SK-N-SH (cell line): ENCODE measurements around the gene SLC6A9. TPM values are rescaled to one million over a fixed set of nuclear protein-coding genes. Genes with fewer than 3 reads are reported as not detected.

Experiments used
- CTCF ChIA-PET: fragments of 300-600, 350-600 bp; formaldehyde crosslinking; extraction: SDS; loops from one replicate; lab custom pipeline; 2021; lab: Yijun Ruan, JAX
- POLR2A ChIA-PET: fragments of 350-600 bp; sonication (Branson Sonifier 250); formaldehyde crosslinking; extraction: SDS; loops from one replicate; lab custom pipeline; 2020; ENCODE audit warnings: antibody characterized with exemption, inconsistent platforms; lab: Yijun Ruan, JAX
- DNase-seq: peaks from one replicate; pipeline ENCODE4 v3.0.0; 2012
- H2AFZ ChIP-seq: fragments of 200-600 bp; sonication (generic); 2 replicates; pipeline ENCODE4 v1.8.1; 2016; ENCODE audit warnings: antibody characterized with exemption, mild to moderate bottlenecking, low read depth
- H3F3A ChIP-seq: fragments of 200-600 bp; sonication (generic); replicated peaks from 2 replicates; pipeline ENCODE3; 2016; ENCODE audit warnings: antibody characterized with exemption, mild to moderate bottlenecking; ENCODE audit not compliant: insufficient read depth
- H3K27ac ChIP-seq, 2 experiments: fragments of 200-500 bp in 1 of 2; fragments of 200-600 bp in 1 of 2; sonication (Bioruptor generic) in 1 of 2; sonication (generic), shearing (Covaris generic) in 1 of 2; 2 replicates each; pipeline versions ENCODE4 v1.5.1 to v1.6.1; 2014 to 2016; ENCODE audit warnings: low read depth in 2 of 2, inconsistent platforms in 1 of 2, low read length in 1 of 2, mild to moderate bottlenecking in 1 of 2, mixed read lengths in 1 of 2
- H3K27me3 ChIP-seq: fragments of 200-600 bp; sonication (generic), shearing (Covaris generic); 2 replicates; pipeline ENCODE4 v1.6.1; 2016; ENCODE audit warnings: mixed run types; ENCODE audit not compliant: insufficient read depth
- H3K36me3 ChIP-seq, 2 experiments: fragments of 200-500 bp in 1 of 2; fragments of 200-600 bp in 1 of 2; sonication (Bioruptor generic) in 1 of 2; sonication (generic) in 1 of 2; replicated peaks in 1 of 2; 2 replicates each; pipeline versions ENCODE3 to v1.5.1; 2014 to 2016; ENCODE audit warnings: low read length in 1 of 2, mild to moderate bottlenecking in 1 of 2; ENCODE audit not compliant: insufficient read depth in 2 of 2, control insufficient read depth in 1 of 2
- H3K4me1 ChIP-seq, 2 experiments: fragments of 200-500 bp in 1 of 2; fragments of 200-600 bp in 1 of 2; sonication (Bioruptor generic) in 1 of 2; sonication (generic), shearing (Covaris generic) in 1 of 2; 2 replicates each; pipeline versions ENCODE4 v1.5.1 to v1.6.1; 2014 to 2016; ENCODE audit warnings: low read depth in 1 of 2, low read length in 1 of 2, mixed run types in 1 of 2; ENCODE audit not compliant: insufficient read depth in 2 of 2, control insufficient read depth in 1 of 2
- H3K4me2 ChIP-seq: fragments of 200-600 bp; sonication (generic), shearing (Covaris generic); 2 replicates; pipeline ENCODE4 v1.6.1; 2017; ENCODE audit warnings: mixed run types
- H3K4me3 ChIP-seq, 2 experiments: fragments of 200-500 bp in 1 of 2; fragments of 200-600 bp in 1 of 2; sonication (Bioruptor generic) in 1 of 2; sonication (generic), shearing (Covaris generic) in 1 of 2; 2 replicates each; pipeline versions ENCODE4 v1.5.1 to v1.8.1; 2014 to 2016; ENCODE audit warnings: low read depth in 2 of 2, inconsistent platforms in 1 of 2, low read length in 1 of 2, mild to moderate bottlenecking in 1 of 2, mixed read lengths in 1 of 2, moderate library complexity in 1 of 2
- H3K79me2 ChIP-seq: fragments of 200-600 bp; sonication (generic); 2 replicates; pipeline ENCODE4 v1.8.1; 2017; ENCODE audit warnings: mild to moderate bottlenecking; ENCODE audit not compliant: insufficient read depth
- H3K9ac ChIP-seq: fragments of 200-600 bp; sonication (generic); 2 replicates; pipeline ENCODE4 v1.6.1; 2017; ENCODE audit warnings: mixed run types
- H3K9me2 ChIP-seq: fragments of 200-600 bp; sonication (generic); 2 replicates; pipeline ENCODE4 v1.6.1; 2017; ENCODE audit warnings: mixed run types
- H3K9me3 ChIP-seq: fragments of 200-600 bp; sonication (generic); 2 replicates; pipeline ENCODE4 v1.6.1; 2017; ENCODE audit warnings: mixed run types, mild to moderate bottlenecking, moderate library complexity
- H4K20me1 ChIP-seq: fragments of 200-600 bp; sonication (generic); 2 replicates; pipeline ENCODE4 v1.6.1; 2017; ENCODE audit warnings: mild to moderate bottlenecking, mixed run types; ENCODE audit not compliant: insufficient read depth
- CHD2 ChIP-seq: fragments of 150-350 bp; IDR thresholded peaks from 2 replicates; pipeline ENCODE4 v1.6.1; 2018; ENCODE audit warnings: low read length; ENCODE audit not compliant: partially characterized antibody
- ELF1 ChIP-seq: IDR thresholded peaks from 2 replicates; pipeline ENCODE4 v1.4.0; 2012
- EP300 ChIP-seq, 2 experiments: IDR thresholded peaks; 2 replicates each; pipeline versions ENCODE4 v1.4.0 to v1.6.1; 2012; ENCODE audit warnings: borderline replicate concordance in 1 of 2, low read depth in 1 of 2, low read length in 1 of 2
- FOSL2 ChIP-seq: IDR thresholded peaks from 2 replicates; pipeline ENCODE4 v1.4.0; 2012; ENCODE audit warnings: low read depth, mild to moderate bottlenecking, moderate library complexity, borderline replicate concordance
- GABPA ChIP-seq: IDR thresholded peaks from 2 replicates; pipeline ENCODE4 v1.4.0; 2012; ENCODE audit warnings: low read depth, mild to moderate bottlenecking
- IRF3 ChIP-seq: fragments of 150-350 bp; IDR thresholded peaks from 2 replicates; pipeline ENCODE4 v1.6.1; 2016; ENCODE audit warnings: mild to moderate bottlenecking, low read depth, low read length
- JUND ChIP-seq: IDR thresholded peaks from 2 replicates; pipeline ENCODE4 v1.4.0; 2012
- MAX ChIP-seq: IDR thresholded peaks from 2 replicates; pipeline ENCODE4 v1.4.0; 2012; ENCODE audit warnings: low read depth
- MEF2A ChIP-seq: IDR thresholded peaks from 2 replicates; pipeline ENCODE4 v1.4.0; 2012; ENCODE audit warnings: low read depth, borderline replicate concordance
- PBX3 ChIP-seq: IDR thresholded peaks from 2 replicates; pipeline ENCODE4; 2012
- POLR2AphosphoS5 ChIP-seq: IDR thresholded peaks from 2 replicates; pipeline ENCODE4 v1.6.1; 2012; ENCODE audit warnings: low read depth, low read length
- RCOR1 ChIP-seq: fragments of 150-350 bp; IDR thresholded peaks from 2 replicates; pipeline ENCODE4 v1.6.1; 2017; ENCODE audit warnings: antibody characterized with exemption, low read length
- RXRA ChIP-seq: IDR thresholded peaks from 2 replicates; pipeline ENCODE4 v1.4.0; 2012; ENCODE audit warnings: low read depth, mild to moderate bottlenecking, borderline replicate concordance
- SIN3A ChIP-seq: IDR thresholded peaks from 2 replicates; pipeline ENCODE4 v1.6.1; 2012; ENCODE audit warnings: low read depth, mild to moderate bottlenecking, low read length, moderate library complexity, borderline replicate concordance
- SMC3 ChIP-seq: IDR thresholded peaks from 2 replicates; pipeline ENCODE4 v1.6.1; 2012; ENCODE audit warnings: low read depth, low read length, improper control_type of control experiment
- TAF1 ChIP-seq: IDR thresholded peaks from 2 replicates; pipeline ENCODE4 v1.6.1; 2012; ENCODE audit warnings: low read depth, mild to moderate bottlenecking, low read length, moderate library complexity, borderline replicate concordance
- TCF12 ChIP-seq: IDR thresholded peaks from 2 replicates; pipeline ENCODE4 v1.4.0; 2012
- TEAD4 ChIP-seq: IDR thresholded peaks from 2 replicates; pipeline ENCODE4 v1.4.0; 2012; ENCODE audit warnings: mild to moderate bottlenecking, borderline replicate concordance; ENCODE audit not compliant: insufficient read depth
- USF2 ChIP-seq: fragments of 150-350 bp; IDR thresholded peaks from 2 replicates; pipeline ENCODE4 v1.6.1; 2017; ENCODE audit warnings: antibody characterized with exemption, low read length, low read depth, borderline replicate concordance
- YY1 ChIP-seq: IDR thresholded peaks from 2 replicates; pipeline ENCODE4 v1.4.0; 2012; ENCODE audit warnings: low read depth, mild to moderate bottlenecking
- ZBTB33 ChIP-seq: IDR thresholded peaks from 2 replicates; pipeline ENCODE4 v1.4.0; 2012; ENCODE audit warnings: low read depth, borderline replicate concordance
- WGBS: methylation state at CpG from one replicate; pipeline ENCODE4 v1.1.6; 2017; ENCODE audit warnings: low lambda C conversion rate; 5-methylcytosine and 5-hydroxymethylcytosine counted together
- polyA plus RNA-seq, 3 experiments: library from polyadenylated mRNA; depleted of rRNA; stranded (reverse); fragments of >200 nt; gene quantifications; 2 replicates each; pipeline ENCODE4 v1.2.3, GENCODE V29; 2012

Gene SLC6A9
- polyA plus RNA-seq, 1 of the 3 experiments (the other 2 are of a cell fraction): 3.9 TPM

GRCh38 chr1:44050261-44050660 lies 19.0 kb upstream of the SLC6A9 start:
- H3K79me2 ChIP-seq: no peaks in the 10 kb centered on the region
- peaks cover 0 to 17% of the 10 kb centered on the region in 2 experiments for H3K4me1 ChIP-seq
- H3K9me3 ChIP-seq: no peaks in the 10 kb centered on the region
- no peak overlapping the region for H3K9ac ChIP-seq
- no peaks in the 10 kb centered on the region for H3K27me3 ChIP-seq
- H3K4me3 ChIP-seq: no peak overlapping the region; a peak in 1 of 4 replicates
- H3K9me2 ChIP-seq: no peaks in the 10 kb centered on the region
- no peak for TF ChIP-seq EP300 (IDR thresholded peaks at IDR 0.05; ENCODE audit: borderline replicate concordance in 1 of 2, low read depth in 1 of 2, low read length in 1 of 2)
- TF ChIP-seq RCOR1: no peak
- TF ChIP-seq TAF1: no peak
- no peak for TF ChIP-seq MEF2A
- no peak for TF ChIP-seq USF2
- TF ChIP-seq TEAD4: no peak
- H3K36me3 ChIP-seq: no peaks in the 10 kb centered on the region
- ChIA-PET CTCF (interaction anchor here (2.4 to 8.8 kb wide), 2 partner anchors 16 to 45 kb away, joined by 18 to 106 read pairs; partner anchors contain the start of gene SLC6A9), POLR2A (no interaction called here)
- H3F3A ChIP-seq: peaks cover 52% of the 10 kb centered on the region
- H4K20me1 ChIP-seq: no peaks in the 10 kb centered on the region
- H3K27ac ChIP-seq: peak overlapping the region in 1 of 2 experiments; percentile 91; a peak in 2 of 4 replicates
- WGBS: 42% methylated on average over 3 of the region's 3 CpGs
- no peak for DNase-seq
- peak overlapping the region; percentile 67 for H3K4me2 ChIP-seq
- no peak overlapping the region for H2AFZ ChIP-seq

GRCh38 chr1:44049839-44050238 lies 18.6 kb upstream of the SLC6A9 start:
- CTCF ChIA-PET: interaction anchor here (0.9 to 8.8 kb wide), 4 partner anchors 16 to 286 kb away, joined by 3 to 106 read pairs (median 20); partner anchors contain the start of gene SLC6A9
- Histone ChIP-seq H3K9me2 (no peaks in the 10 kb centered on the region), H3K36me3 (no peaks in the 10 kb centered on the region), H3K27me3 (no peaks in the 10 kb centered on the region), H3K4me1 (peaks cover 0 to 17% of the 10 kb centered on the region in 2 experiments), H3K27ac (peak overlapping the region in 1 of 2 experiments; percentile 91; a peak in 2 of 4 replicates), H3K79me2 (no peaks in the 10 kb centered on the region), H3K4me2 (peak overlapping the region; percentile 67), H4K20me1 (no peaks in the 10 kb centered on the region), H2AFZ (no peak overlapping the region; the same call in 1 of the 2 replicates), H3K9ac (peak overlapping the region; percentile 63; the same call in 1 of the 2 replicates), H3K9me3 (no peaks in the 10 kb centered on the region), H3K4me3 (peak overlapping the region in 1 of 2 experiments; percentile 32; a peak in 1 of 4 replicates), H3F3A (peaks cover 52% of the 10 kb centered on the region)
- no peak for DNase-seq
- WGBS: 9% methylated on average over 2 of the region's 2 CpGs
- POLR2A ChIA-PET: no interaction called here
- TF ChIP-seq TCF12: peak; percentile 88
- no peak for TF ChIP-seq CHD2
- no peak for TF ChIP-seq SMC3
- peak; percentile 61; the same call in 1 of the 2 replicates for TF ChIP-seq POLR2AphosphoS5
- TF ChIP-seq JUND: peak; percentile 81
- peak; percentile 46; the same call in 1 of the 2 replicates for TF ChIP-seq RXRA
- 0 out of 2 replicates have a peak, but pooled peaks have one; percentile 35 for TF ChIP-seq YY1
- TF ChIP-seq GABPA: no peak
- TF ChIP-seq FOSL2: peak; percentile 75; the same call in 1 of the 2 replicates
- no peak; the same call in 1 of the 2 replicates for TF ChIP-seq ZBTB33
- peak in 1 of 2 experiments; percentile 89; a peak in 2 of 4 replicates for TF ChIP-seq EP300 (IDR thresholded peaks at IDR 0.05; ENCODE audit: borderline replicate concordance in 1 of 2, low read depth in 1 of 2, low read length in 1 of 2)
- 0 out of 2 replicates have a peak, but pooled peaks have one; percentile 38 for TF ChIP-seq SIN3A
- TF ChIP-seq PBX3: peak; percentile 82
- no peak for TF ChIP-seq TAF1
- TF ChIP-seq IRF3: no peak
- TF ChIP-seq ELF1: no peak
- peak; percentile 52; the same call in 1 of the 2 replicates for TF ChIP-seq MAX
